Measurements from ENCODE around the gene CFAP68. TPM values are rescaled to one million over a fixed set of nuclear protein-coding genes. Genes with fewer than 3 reads are reported as not detected.

Gene CFAP68
- total RNA-seq, 1 experiment from 2014 or later: 23.4 TPM

- no peak overlapping the region for H3K27ac ChIP-seq (ENCODE audit: insufficient read length, low read depth, low read length)
- no peaks in the 10 kb centered on the region for H3K27me3 Mint-ChIP-seq (ENCODE audit: low read depth)
These were observed 37.8 kb upstream of the CFAP68 start for GRCh38 chr11:111841370-111842053.

More at GRCh38 chr11:111841370-111842053, 37.8 kb upstream of the CFAP68 start:
- Histone ChIP-seq H3K9me3 (ENCODE audit: control insufficient read depth, low read depth, low read length) (no peaks in the 10 kb centered on the region), H2BK20ac (ENCODE audit: low read depth, low read length, poor library complexity, severe bottlenecking) (no peak overlapping the region), H3K79me2 (ENCODE audit: insufficient read depth, low read length) (no peaks in the 10 kb centered on the region), H3K9ac (ENCODE audit: extremely low read depth, insufficient read length, low read length) (no peak overlapping the region), H4K20me1 (ENCODE audit: control insufficient read depth, insufficient read depth, insufficient read length) (no peaks in the 10 kb centered on the region), H4K91ac (ENCODE audit: insufficient read length, low read depth, low read length) (no peak overlapping the region), H2BK12ac (ENCODE audit: insufficient read length, low read depth, low read length) (no peak overlapping the region), H3K79me1 (ENCODE audit: insufficient read depth, low read depth, low read length, poor library complexity, severe bottlenecking) (no peaks in the 10 kb centered on the region), H4K5ac (ENCODE audit: insufficient read length, low read depth, low read length) (no peak overlapping the region), H2AFZ (ENCODE audit: low read length) (no peak overlapping the region), H3K4me2 (ENCODE audit: insufficient read depth, insufficient read length, low read length) (no peak overlapping the region), H3K4ac (ENCODE audit: low read depth, low read length) (no peak overlapping the region), H3K14ac (ENCODE audit: insufficient read depth, low read length) (no peak overlapping the region), H3K18ac (ENCODE audit: insufficient read length, low read depth, low read length) (no peak overlapping the region), H3K4me1 (ENCODE audit: insufficient read depth, low read length) (no peaks in the 10 kb centered on the region; the same call in 1 of the 2 replicates), H3K56ac (ENCODE audit: insufficient read length, low read depth, low read length) (no peak overlapping the region), H3K23me2 (ENCODE audit: insufficient read length, low read depth, low read length, poor library complexity, severe bottlenecking) (no peaks in the 10 kb centered on the region), H3K27me3 (ENCODE audit: insufficient read depth, low read length) (no peaks in the 10 kb centered on the region), H4K8ac (replicated peaks; ENCODE audit: insufficient read length, low read depth, low read length) (no peak overlapping the region), H2BK5ac (ENCODE audit: insufficient read length, low read length) (no peak overlapping the region), H3T11ph (ENCODE audit: low read length) (no peak overlapping the region), H2BK120ac (ENCODE audit: low read depth, low read length, poor library complexity, severe bottlenecking) (no peak overlapping the region), H2BK15ac (ENCODE audit: low read depth, low read length) (no peak overlapping the region), H3K23ac (ENCODE audit: insufficient read length, low read depth, low read length) (no peak overlapping the region), H2AK5ac (ENCODE audit: insufficient read length, low read length) (no peak overlapping the region)
- peaks cover 0 to 11% (median 5%) of the 10 kb centered on the region in 3 experiments; a peak in 3 of 7 replicates for H3K36me3 Mint-ChIP-seq (ENCODE audit: insufficient read depth in 1 of 3, low read depth in 3 of 3)
- peaks cover 19 to 21% of the 10 kb centered on the region in 2 experiments for H3K4me1 Mint-ChIP-seq
- no peak overlapping the region for H3K4me3 Mint-ChIP-seq
- TF ChIP-seq CTCF (conservative IDR thresholded peaks at IDR 0.05): peak; percentile 98
- H3K9me3 Mint-ChIP-seq: no peaks in the 10 kb centered on the region
- peak overlapping the region in 1 of 3 experiments; percentile 14; a peak in 1 of 7 replicates for H3K27ac Mint-ChIP-seq
- DNase-seq: peak; percentile 85
- WGBS (ENCODE audit: extremely low coverage, insufficient read length, low lambda C conversion rate): no CpG with 5 or more reads among the region's 10 CpGs

All from H9 (cell line).